Nucleus accumbens (tissue), 56 donors: ENCODE measurements around the gene OBSCN.
A peak's percentile ranks its signal among the peaks of the same experiment; 100 is the strongest.

Source experiments
- DNase-seq, 56 donors: peaks; one replicate each; lab custom pipeline; 2025; lab: John Stamatoyannopoulos, UW

The OBSCN gene

DNA sequence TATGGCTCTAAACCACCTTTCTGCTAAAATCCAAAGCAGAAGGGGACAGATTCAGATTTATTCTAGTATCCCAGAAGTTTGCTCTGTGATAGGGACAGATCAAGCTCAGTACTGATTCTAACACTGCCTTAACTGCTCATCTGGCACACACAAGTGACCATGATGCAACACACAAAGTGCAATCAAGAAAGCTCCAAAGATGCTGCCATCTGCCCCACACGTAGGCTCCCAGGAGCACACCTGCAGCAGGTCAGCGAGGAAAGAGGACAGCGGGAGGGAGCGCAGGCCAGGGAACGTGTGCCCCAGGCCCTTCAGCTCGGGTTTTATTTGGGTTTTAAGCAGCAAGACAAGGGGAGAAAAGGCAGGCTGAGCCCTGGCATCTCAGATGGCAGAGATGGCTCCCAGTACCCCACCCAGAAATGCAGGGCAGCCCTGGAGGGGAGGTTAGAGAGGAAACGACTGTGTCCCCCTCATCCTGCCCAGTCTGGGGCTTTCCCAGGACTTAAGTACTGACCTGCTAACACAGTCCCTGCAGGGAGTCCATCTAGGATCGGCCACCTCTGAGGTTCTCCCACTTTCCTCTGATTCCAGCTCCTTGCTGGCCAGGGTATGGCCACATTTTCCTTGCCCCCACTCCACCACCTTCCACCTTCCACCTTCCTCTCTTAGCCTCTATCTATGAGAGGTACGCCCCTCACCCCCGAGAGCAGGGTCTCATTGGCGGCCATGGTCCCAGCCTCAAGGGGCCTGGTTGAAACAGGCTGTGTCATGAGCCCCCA is 197.5 kb downstream of the OBSCN start:
- no peak for DNase-seq

DNA sequence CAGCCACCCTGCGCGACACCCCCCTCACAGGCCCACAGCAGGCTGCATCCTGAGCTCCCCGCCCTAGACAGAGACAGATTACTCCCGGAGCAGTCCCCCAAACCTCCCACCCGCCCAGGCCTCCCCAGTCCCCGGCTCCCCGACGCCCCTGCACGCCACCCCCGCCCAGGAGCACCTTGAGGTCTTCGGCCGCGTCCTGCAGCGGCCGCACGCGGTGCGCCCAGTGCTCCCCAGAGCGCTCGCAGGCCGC is 198.1 kb downstream of the OBSCN start:
- peak in 1 of 56 donors; percentile 20 for DNase-seq

DNA sequence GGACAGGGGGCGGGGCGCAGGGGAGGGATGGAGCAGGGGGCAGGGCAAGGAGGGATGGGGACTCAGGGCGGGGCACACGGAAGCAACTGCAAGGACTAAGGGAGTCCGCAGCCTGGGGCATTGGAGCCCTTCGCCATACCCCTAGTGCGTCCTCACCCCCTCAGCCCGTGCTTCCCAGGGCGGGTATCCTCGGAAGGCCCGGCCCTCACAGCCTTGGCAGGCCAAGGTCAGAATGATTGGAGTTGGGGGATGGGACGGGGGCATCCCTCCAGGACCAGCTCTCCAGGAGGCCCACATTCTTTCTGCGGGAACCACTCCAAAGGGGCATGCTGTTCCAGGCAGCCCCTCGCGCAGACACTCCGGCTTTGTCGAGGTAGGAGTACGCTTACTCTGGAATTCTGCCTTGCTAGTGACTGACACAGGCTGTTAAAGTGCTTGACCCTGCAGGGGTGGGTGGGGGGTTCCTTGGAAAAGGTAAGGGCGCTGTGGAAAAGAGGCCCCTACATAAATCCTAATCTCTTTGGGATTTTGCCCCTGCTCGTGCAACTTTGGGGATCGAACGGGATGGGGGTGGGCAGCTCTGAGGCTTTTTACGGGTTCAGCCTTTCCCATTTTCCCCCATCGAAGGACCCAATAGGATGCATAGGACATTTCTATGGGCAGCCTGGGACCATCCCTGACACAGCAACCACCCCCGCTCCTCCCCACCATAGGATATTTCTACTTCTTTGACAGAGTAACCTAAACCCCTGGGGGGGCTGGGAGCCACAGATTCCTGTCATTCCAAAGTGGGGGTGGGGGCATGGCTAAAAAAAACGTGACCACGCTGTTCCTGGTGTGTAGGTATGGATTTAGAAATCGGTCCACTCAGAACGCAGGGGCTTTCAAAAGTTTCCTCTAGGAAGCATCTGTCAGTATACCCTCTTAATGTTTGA is 199.5 kb downstream of the OBSCN start:
- DNase-seq, result peak in 1 of 56 donors; percentile 71

- no peak for DNase-seq
Observed at GRCh38 chr1:228408041-228408868, 200.4 kb downstream of the OBSCN start.

GRCh38 chr1:228408869-228409805 is 201.3 kb downstream of the OBSCN start:
- DNase-seq, result no peak

- no peak for DNase-seq
Observed at GRCh38 chr1:228410015-228410414, 202.2 kb downstream of the OBSCN start.

GRCh38 chr1:228410671-228411070 is 202.8 kb downstream of the OBSCN start:
- no peak for DNase-seq

DNA sequence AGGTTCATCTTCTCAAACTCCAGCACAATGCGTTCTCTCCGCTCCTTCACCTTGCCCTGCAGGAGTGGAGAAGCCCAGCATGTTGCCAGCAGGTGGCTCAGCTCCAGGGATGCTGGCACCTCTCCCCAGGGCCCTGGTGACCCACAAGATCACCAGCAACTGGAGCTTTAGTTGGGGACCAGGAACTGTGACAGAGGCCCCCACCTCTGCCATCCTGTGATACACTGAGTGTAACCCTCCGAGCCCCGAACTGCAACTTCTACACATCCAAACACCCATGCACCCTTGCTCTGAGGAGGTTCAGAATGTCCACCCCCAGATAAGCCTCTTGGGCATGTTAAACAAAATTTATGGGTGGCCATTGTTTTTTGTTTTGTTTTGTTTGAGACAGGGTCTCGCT is 203.3 kb downstream of the OBSCN start:
- no peak for DNase-seq

DNA sequence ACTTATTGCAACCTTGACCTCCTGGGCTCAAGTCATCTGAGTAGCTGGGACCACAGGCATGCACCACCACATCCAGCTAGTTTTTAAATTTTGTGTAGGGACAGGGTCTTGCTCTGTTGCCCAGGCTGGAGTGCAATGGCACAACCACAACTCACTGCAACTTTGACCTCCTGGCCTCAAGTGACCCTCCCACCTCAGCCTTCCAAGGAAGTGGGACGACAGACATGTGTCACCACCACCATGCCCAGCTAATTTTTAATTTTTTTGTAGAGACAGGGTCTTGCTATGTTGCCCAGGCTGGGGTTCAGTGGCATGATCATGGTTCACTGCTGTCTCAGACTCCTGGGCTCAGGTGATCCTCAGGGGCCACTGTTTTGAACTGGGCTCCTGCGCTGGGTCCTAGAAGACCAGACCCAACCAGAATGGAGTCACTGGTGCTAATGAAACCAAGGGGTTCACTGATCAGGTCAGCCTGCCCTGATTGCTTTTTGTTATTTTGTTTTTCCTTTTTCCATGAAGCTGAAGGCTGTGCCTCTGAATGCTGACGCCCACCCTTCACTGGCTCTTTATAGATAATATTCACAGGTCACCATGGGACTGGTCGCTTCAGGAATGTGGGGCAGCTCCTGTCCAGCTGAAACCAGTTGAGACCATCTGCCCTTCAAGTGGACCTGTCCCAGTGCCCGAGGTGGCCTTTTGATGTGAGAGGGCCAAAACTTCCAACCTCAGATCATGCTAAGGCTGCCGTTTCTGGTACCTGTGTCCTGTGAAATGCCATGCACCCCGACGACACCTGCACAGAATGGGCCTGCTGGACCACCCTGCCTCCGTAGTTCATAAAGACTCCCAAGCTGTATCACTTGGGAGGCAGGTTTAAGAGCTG is 203.9 kb downstream of the OBSCN start:
- no peak for DNase-seq

DNA sequence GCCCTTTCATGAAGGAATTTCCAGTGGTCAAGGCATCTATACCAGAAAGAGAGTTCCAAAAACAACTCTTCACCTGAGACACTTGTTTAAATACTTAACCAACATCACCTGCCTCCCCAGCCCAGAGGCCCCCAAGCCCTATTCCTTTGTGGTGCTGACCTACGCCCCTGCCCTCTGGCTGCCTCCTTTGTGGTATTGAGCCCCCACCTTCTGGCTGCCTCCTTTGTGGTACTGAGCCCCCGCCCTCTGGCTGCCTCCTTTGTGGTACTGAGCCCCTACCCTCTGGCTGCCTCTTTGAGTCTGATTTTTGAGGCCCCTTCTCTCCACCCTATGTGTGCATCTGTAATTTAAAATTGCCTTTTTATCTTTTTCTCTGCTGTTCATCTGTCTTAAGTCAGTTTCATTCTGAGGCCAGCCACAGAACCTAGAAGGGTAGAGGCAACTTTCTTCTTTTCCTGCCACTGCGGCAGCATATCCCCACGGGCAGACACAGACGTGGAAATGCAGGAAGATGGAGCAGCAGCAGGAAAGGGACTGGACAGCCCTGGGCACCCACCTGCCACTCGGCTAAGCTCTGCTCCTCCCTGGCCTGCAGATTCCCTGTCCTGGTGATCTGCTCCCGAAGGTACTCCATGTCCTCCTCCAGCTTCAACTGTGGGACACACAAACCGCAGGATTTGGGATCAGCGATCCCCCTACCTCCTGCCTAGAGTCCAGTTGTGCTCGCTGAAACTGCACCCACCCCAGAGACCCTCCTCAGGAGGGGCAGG is 205.6 kb downstream of the OBSCN start:
- DNase-seq, result no peak

DNA sequence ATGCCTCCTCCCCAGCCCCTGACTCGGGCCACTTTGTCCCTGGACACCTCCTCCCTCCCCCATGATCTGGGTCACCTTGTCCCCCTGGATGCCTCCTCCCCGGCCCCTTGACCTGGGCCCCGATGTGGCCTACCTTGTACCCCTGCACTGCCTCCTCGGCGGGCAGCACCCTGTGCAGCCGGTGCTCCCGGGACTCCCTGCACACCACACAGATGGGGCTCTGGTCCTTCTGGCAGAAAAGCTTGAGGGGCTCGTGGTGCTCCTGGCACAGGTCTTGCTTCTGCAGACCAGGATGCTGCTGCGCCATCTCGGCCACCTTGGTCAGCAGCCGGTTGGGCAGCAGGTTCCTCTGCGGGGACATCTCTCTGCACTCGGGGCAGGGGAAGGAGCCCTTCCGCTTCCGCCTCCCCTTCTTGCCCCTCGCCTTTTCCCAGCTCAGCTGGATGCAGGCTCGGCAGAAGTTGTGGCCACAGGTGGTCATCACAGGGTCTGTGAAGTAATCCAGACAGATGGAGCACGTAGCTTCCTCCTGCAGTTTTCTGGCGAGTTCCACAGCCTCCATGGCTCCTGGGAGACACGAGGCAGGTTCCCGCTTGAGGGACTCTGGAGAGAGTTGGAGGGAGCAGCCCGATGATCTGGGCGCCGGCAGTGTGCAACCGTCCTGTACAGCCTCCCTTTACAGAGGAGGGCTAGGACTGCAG is 206.8 kb downstream of the OBSCN start:
- no peak for DNase-seq

GRCh38 chr1:228415221-228415620 is 207.4 kb downstream of the OBSCN start:
- DNase-seq, result no peak

DNA sequence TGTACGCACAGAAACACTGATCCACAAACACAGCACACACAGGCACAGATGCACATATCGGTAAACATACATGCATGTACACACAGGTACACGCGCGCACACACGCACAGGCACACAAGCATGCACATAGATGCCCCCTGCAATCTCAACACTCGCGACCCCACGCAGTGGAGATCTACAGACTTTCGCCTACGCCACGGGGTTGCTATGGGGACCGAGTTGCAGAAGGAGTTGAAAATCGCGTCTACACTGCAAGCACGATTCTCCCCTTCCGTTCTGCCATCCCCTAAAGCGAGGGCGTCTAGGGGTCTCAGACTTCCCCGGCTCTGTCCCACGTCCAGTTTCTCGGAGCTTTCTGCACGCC is 208.0 kb downstream of the OBSCN start:
- DNase-seq, result peak in 19 of 56 donors; percentile 16 to 70 (median 33)

- peak in 3 of 56 donors; percentile 16 to 45 (median 34) for DNase-seq
Observed at GRCh38 chr1:228416217-228416933, 208.5 kb downstream of the OBSCN start, which contains the start of gene TRIM17. Gene TRIM17, minus strand, starts transcription at chr1:228416861. Its CDS starts 1,789 bp downstream, at chr1:228415072.

DNA sequence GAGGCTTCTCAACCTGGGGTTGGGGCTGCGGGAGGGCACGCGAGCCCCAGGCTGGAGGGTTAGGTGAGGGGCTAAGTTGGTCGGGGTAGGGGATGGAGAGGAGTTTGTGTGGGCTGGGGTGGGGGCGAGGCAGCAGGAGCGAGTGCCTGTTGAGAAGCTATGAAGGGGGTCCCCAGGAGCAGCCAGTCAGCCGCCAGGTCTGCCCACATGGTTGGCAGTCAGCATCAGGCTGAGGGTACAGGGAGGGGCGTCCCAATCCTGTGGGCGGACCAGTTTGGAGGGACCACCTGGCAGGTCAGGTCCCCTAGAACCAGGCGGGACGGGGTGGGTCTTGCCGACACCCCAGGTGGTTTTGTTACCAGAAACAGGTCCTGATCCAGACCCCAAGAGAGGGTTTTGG is 209.2 kb downstream of the OBSCN start:
- DNase-seq, result no peak

DNA sequence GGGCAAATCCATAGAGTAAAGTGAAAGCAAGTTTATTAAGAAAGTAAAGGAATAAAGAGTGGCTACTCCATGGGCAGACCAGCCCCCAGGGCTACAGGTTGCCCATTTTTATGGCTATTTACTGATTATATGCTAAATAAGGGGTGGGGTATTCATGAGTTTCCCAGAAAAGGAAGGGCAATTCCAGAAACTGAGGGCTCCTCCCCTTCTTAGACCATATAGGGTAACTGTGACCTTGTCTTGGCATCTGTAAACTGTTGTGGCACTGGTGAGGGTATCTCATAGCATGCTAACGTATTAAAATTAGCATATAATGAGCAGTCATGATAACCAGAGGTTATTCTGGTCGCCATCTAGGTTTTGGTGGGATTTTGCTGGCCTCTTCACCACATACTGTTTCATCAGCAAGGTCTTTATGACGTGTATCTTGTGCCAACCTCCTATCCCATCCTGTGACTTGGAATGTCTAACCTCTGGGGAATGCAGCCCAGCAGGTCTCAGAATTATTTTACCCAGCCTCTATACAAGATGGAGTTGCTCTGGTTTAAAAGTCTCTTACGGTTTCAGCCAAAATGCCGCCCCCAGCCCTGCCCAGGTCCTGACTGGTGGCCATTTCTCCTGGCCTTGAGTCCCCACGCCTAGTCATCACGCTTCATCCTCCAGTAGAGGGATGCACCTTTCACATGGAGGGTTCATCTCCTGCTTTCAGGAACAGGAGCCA is 209.8 kb downstream of the OBSCN start:
- DNase-seq, result no peak
